A673 (cell line): ENCODE data around the gene DMD. TPM values are rescaled to one million over a fixed set of nuclear protein-coding genes. Genes with fewer than 3 reads are reported as not detected.

ENCODE experiments used
- BruUV-seq: library from RNA; stranded (reverse); fragments of 400-500 nt; replicated peaks from 2 replicates; lab custom pipeline; 2021; lab: Mats Ljungman, UMichigan
- CTCF ChIA-PET: fragments of 300-600 bp; sonication (Branson Sonifier 250); formaldehyde crosslinking; loops from one replicate; lab custom pipeline; 2022; ENCODE audit warnings: antibody characterized with exemption; lab: Charles Lee
- POLR2A ChIA-PET: fragments of 300-600 bp; sonication (Branson Sonifier 250); formaldehyde crosslinking; loops from one replicate; lab custom pipeline; 2022; ENCODE audit warnings: antibody characterized with exemption; ENCODE audit not compliant: low non-redundant PET; lab: Charles Lee
- DNase-seq: peaks from one replicate; pipeline ENCODE4 v3.0.0-alpha.2; 2015; ENCODE audit warnings: low spot score
- H3K27ac ChIP-seq: fragments of 200-600 bp; sonication (generic); 2 replicates; pipeline ENCODE4 v1.5.1; 2016; ENCODE audit warnings: mixed run types, low read depth, mild to moderate bottlenecking, mixed read lengths, antibody characterized with exemption, low read length; ENCODE audit not compliant: poor library complexity, severe bottlenecking
- H3K27me3 ChIP-seq: fragments of 200-600 bp; sonication (generic); replicated peaks from 2 replicates; pipeline ENCODE4 v1.6.1; 2017; ENCODE audit warnings: mixed run types, low read depth, mild to moderate bottlenecking, mixed read lengths, antibody characterized with exemption, low read length; ENCODE audit not compliant: insufficient read depth, poor library complexity
- H3K36me3 ChIP-seq: fragments of 200-600 bp; sonication (generic); 2 replicates; pipeline ENCODE4 v1.6.1; 2016; ENCODE audit warnings: mixed run types, mild to moderate bottlenecking, mixed read lengths, antibody characterized with exemption, low read length; ENCODE audit not compliant: insufficient read depth, poor library complexity, severe bottlenecking
- H3K4me1 ChIP-seq: fragments of 200-600 bp; sonication (generic); 2 replicates; pipeline ENCODE4 v1.6.1; 2017; ENCODE audit warnings: mixed run types, mild to moderate bottlenecking, mixed read lengths, antibody characterized with exemption, low read length; ENCODE audit not compliant: insufficient read depth, poor library complexity, severe bottlenecking
- H3K4me3 ChIP-seq: fragments of 200-600 bp; sonication (generic); 2 replicates; pipeline ENCODE4 v1.5.1; 2016; ENCODE audit warnings: low read depth, mixed run types, mild to moderate bottlenecking, mixed read lengths, low read length; ENCODE audit not compliant: poor library complexity, severe bottlenecking
- H3K9me3 ChIP-seq: fragments of 200-600 bp; sonication (generic); 2 replicates; pipeline ENCODE4 v1.6.1; 2016; ENCODE audit warnings: mixed run types, low read depth, mild to moderate bottlenecking, mixed read lengths, antibody characterized with exemption, low read length; ENCODE audit not compliant: poor library complexity, severe bottlenecking
- EZH2 ChIP-seq: fragments of 200-600 bp; sonication (generic); IDR thresholded peaks from 2 replicates; pipeline ENCODE4 v1.6.1; 2017; ENCODE audit warnings: borderline replicate concordance, low read depth, mild to moderate bottlenecking, mixed read lengths, antibody characterized with exemption, low read length; ENCODE audit not compliant: poor library complexity, severe bottlenecking
- intact Hi-C: fragments of 100-400 bp; cut with micrococcal nuclease; formaldehyde crosslinking; loops from one replicate; pipeline ENCODE4 v1.10.0; 2022; ENCODE audit not compliant: unreplicated experiment
- total RNA-seq: library from RNA; stranded (reverse); gene quantifications from 2 replicates; pipeline ENCODE4 v1.2.3, GENCODE V29; 2021
- TF ChIP-seq, protein P1 (sequence below): fragments of 300-800, 200-600 bp; sonication (generic); conservative IDR thresholded peaks from 2 replicates; pipeline ENCODE4 v1.5.1; 2017; ENCODE audit warnings: low read depth, mild to moderate bottlenecking, antibody characterized with exemption, low read length, moderate library complexity, mixed read lengths

DMD gene
- total RNA-seq, 1 experiment from 2014 or later = 5.4 TPM

DNA sequence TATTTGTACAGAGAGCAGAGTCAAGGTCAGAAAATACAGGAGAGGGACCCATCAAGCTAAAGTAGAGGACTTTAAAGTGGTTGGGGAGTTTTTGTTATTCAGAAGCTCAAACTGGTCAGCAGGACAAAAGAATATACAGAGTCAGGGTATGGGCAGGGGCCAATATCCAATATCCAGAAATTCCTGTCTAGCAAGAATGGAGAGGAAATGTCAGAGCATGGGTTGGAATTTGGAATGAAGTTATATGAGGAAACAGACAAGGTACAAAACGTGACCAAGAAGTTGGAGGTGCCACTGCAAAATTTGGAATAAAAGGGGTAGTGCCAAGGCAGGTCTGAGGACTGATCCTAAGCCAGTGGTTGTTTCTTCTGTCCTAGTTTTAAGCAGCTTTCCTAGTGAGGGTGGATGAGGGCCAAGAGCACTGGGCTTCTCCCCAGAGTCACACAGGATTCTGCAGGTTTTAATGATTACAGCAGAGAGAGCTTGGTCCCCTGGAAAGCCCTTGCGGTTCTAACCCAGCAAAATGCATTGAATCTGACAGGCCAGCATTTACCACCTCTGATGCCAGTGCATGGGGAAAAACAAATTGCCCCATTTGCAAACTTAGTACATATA, 1834.8 kb downstream of the DMD start:
- no TSS peak for BruUV-seq
- DNase-seq = no peak
- no peak for TF ChIP-seq EZH2
- TF ChIP-seq, protein P1, sequence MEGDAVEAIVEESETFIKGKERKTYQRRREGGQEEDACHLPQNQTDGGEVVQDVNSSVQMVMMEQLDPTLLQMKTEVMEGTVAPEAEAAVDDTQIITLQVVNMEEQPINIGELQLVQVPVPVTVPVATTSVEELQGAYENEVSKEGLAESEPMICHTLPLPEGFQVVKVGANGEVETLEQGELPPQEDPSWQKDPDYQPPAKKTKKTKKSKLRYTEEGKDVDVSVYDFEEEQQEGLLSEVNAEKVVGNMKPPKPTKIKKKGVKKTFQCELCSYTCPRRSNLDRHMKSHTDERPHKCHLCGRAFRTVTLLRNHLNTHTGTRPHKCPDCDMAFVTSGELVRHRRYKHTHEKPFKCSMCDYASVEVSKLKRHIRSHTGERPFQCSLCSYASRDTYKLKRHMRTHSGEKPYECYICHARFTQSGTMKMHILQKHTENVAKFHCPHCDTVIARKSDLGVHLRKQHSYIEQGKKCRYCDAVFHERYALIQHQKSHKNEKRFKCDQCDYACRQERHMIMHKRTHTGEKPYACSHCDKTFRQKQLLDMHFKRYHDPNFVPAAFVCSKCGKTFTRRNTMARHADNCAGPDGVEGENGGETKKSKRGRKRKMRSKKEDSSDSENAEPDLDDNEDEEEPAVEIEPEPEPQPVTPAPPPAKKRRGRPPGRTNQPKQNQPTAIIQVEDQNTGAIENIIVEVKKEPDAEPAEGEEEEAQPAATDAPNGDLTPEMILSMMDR = no peak
- Histone ChIP-seq H3K4me1 (no peaks in the 10 kb centered on the region), H3K27me3 (no peaks in the 10 kb centered on the region), H3K27ac (no peak overlapping the region), H3K4me3 (no peak overlapping the region), H3K9me3 (no peaks in the 10 kb centered on the region), H3K36me3 (no peaks in the 10 kb centered on the region)
- POLR2A ChIA-PET = no interaction called here
- intact Hi-C loops = no loop called here
- CTCF ChIA-PET = no interaction called here

DNA sequence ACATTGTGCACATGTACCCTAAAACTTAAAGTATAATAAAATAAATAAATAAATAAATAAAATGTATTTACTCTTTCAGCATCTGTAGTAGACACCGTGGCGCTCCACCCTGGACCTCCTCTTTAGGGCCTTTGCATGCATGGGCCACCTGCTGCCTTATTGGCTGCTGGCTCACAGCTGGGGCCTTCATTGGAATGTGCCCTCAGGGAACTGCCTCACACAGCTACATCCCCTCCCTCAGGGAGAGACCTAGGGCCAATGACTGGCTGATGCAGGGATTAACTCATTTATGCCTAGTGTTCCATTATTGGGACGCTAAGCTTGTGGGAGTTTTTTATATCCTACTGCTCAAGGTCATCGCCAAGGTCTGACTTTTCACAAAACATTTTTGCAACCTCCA, 1836.6 kb downstream of the DMD start:
- no TSS peak for BruUV-seq
- no peaks in the 10 kb centered on the region for H3K36me3 ChIP-seq
- POLR2A ChIA-PET = no interaction called here

DNA sequence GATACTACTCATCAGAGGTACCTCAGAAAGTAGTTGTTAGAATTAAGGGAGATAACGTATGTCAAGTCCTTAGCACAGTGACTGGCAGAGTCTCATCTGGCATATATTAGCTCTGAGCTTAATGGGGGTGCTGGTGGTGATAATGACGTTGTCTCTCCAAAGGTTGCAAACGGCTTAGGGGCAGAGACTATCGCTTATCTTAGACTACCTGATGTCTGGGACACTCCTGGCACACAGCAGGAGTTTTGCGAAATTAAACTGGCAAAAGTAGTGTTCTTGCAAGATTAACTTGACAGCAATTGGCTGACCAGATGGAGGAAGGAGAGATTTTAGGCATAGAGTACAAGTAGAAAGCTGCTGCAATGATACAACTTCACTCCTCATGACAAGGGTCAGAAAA, 1839.4 kb downstream of the DMD start:
- Histone ChIP-seq H3K27ac (no peak overlapping the region), H3K27me3 (peaks cover 7% of the 10 kb centered on the region), H3K4me1 (no peaks in the 10 kb centered on the region), H3K9me3 (no peaks in the 10 kb centered on the region), H3K36me3 (no peaks in the 10 kb centered on the region), H3K4me3 (no peak overlapping the region)
- intact Hi-C loops = no loop called here
- POLR2A ChIA-PET = no interaction called here
- DNase-seq = no peak
- TF ChIP-seq, protein P1 = no peak
- TF ChIP-seq EZH2 = no peak
- CTCF ChIA-PET = no interaction called here
- no TSS peak for BruUV-seq

More for the DNA sequence above, 1836.6 kb downstream of the DMD start:
- intact Hi-C loops = no loop called here
- H3K4me1 ChIP-seq = no peaks in the 10 kb centered on the region
- H3K27me3 ChIP-seq = no peaks in the 10 kb centered on the region
- DNase-seq = peak; percentile 12
- H3K9me3 ChIP-seq = no peaks in the 10 kb centered on the region
- no peak overlapping the region for H3K27ac ChIP-seq
- CTCF ChIA-PET = no interaction called here
- H3K4me3 ChIP-seq = no peak overlapping the region
- no peak for TF ChIP-seq EZH2
- TF ChIP-seq, protein P1 = no peak
